Hepatocyte (in vitro differentiated cells): ENCODE data around the gene SEZ6.

ENCODE experiments used
- CTCF ChIP-seq: fragments of 200-600 bp; sonication (generic); IDR thresholded peaks from 2 replicates; pipeline ENCODE4 v1.5.1; 2016; ENCODE audit warnings: antibody characterized with exemption, mild to moderate bottlenecking; ENCODE audit not compliant: poor library complexity
- EZH2 ChIP-seq: fragments of 200-600 bp; sonication (generic); IDR thresholded peaks from 2 replicates; pipeline ENCODE4 v1.6.1; 2016; ENCODE audit warnings: antibody characterized with exemption, mild to moderate bottlenecking, borderline replicate concordance

GRCh38 chr17:28969706-28970393 is 36.0 kb downstream of the SEZ6 start:
- TF ChIP-seq EZH2 (no peak), CTCF (no peak)
